HEK293 (cell line): ENCODE measurements around the gene DISC1.

Experiments
- BCL11B ChIP-seq: fragments of 450-650 bp; formaldehyde crosslinking; IDR thresholded peaks from 2 replicates; pipeline ENCODE4 v1.5.1; 2016; ENCODE audit warnings: low read depth, missing biosample characterization, missing genetic modification characterization
- ELK4 ChIP-seq: IDR thresholded peaks from 2 replicates; pipeline ENCODE4 v1.6.1; 2011; ENCODE audit warnings: mild to moderate bottlenecking, low read depth, low read length, borderline replicate concordance
- GLIS2 ChIP-seq: fragments of 450-650 bp; formaldehyde crosslinking; IDR thresholded peaks from 2 replicates; pipeline ENCODE4 v1.5.1; 2016; ENCODE audit warnings: missing biosample characterization, missing genetic modification characterization
- HOXC10 ChIP-seq: sonication (generic); formaldehyde crosslinking; IDR thresholded peaks from 2 replicates; pipeline ENCODE4 v1.8.1; 2023; ENCODE audit warnings: mild to moderate bottlenecking, missing genetic modification reagents
- TCF7L2 ChIP-seq: IDR thresholded peaks from 2 replicates; pipeline ENCODE4 v1.6.1; 2011; ENCODE audit warnings: low read depth, mild to moderate bottlenecking, inconsistent platforms, low read length, moderate library complexity, borderline replicate concordance
- YY2 ChIP-seq: fragments of 450-650 bp; formaldehyde crosslinking; IDR thresholded peaks from 2 replicates; pipeline ENCODE4 v1.5.1; 2016; ENCODE audit warnings: missing biosample characterization, missing genetic modification characterization
- ZBTB10 ChIP-seq: fragments of 450-650 bp; formaldehyde crosslinking; IDR thresholded peaks from 2 replicates; pipeline ENCODE4 v1.5.1; 2016; ENCODE audit warnings: missing biosample characterization, missing genetic modification characterization
- ZNF112 ChIP-seq: fragments of 450-650 bp; formaldehyde crosslinking; IDR thresholded peaks from 2 replicates; pipeline ENCODE4 v1.5.0; 2017; ENCODE audit warnings: missing biosample characterization, missing genetic modification characterization
- ZNF132 ChIP-seq: fragments of 450-650 bp; formaldehyde crosslinking; IDR thresholded peaks from 2 replicates; pipeline ENCODE4 v1.5.1; 2017; ENCODE audit warnings: missing biosample characterization, missing genetic modification characterization, borderline replicate concordance
- ZNF19 ChIP-seq: fragments of 450-650 bp; formaldehyde crosslinking; IDR thresholded peaks from 2 replicates; pipeline ENCODE4; 2016; ENCODE audit warnings: missing biosample characterization, missing genetic modification characterization, low read depth
- ZNF211 ChIP-seq: fragments of 450-650 bp; formaldehyde crosslinking; IDR thresholded peaks from 2 replicates; pipeline ENCODE4 v1.5.1; 2016; ENCODE audit warnings: low read depth, missing biosample characterization, missing genetic modification characterization
- ZNF214 ChIP-seq: fragments of 450-650 bp; formaldehyde crosslinking; IDR thresholded peaks from 2 replicates; pipeline ENCODE4 v1.5.1; 2017; ENCODE audit warnings: missing biosample characterization, mild to moderate bottlenecking, missing genetic modification characterization, borderline replicate concordance
- ZNF223 ChIP-seq: fragments of 450-650 bp; formaldehyde crosslinking; IDR thresholded peaks from 2 replicates; pipeline ENCODE4 v1.5.1; 2016; ENCODE audit warnings: missing biosample characterization, missing genetic modification characterization
- ZNF248 ChIP-seq: fragments of 450-650 bp; formaldehyde crosslinking; IDR thresholded peaks from 2 replicates; pipeline ENCODE4 v1.5.1; 2017; ENCODE audit warnings: missing biosample characterization, missing genetic modification characterization
- ZNF266 ChIP-seq: fragments of 450-650 bp; formaldehyde crosslinking; IDR thresholded peaks from 2 replicates; pipeline ENCODE4 v1.5.1; 2016; ENCODE audit warnings: missing biosample characterization, missing genetic modification characterization, low read depth
- ZNF366 ChIP-seq: fragments of 450-650 bp; formaldehyde crosslinking; conservative IDR thresholded peaks from 2 replicates; pipeline ENCODE4 v1.5.1; 2016; ENCODE audit warnings: missing biosample characterization, missing genetic modification characterization
- ZNF391 ChIP-seq: fragments of 450-650 bp; formaldehyde crosslinking; IDR thresholded peaks from 2 replicates; pipeline ENCODE4 v1.5.1; 2016; ENCODE audit warnings: low read depth, missing biosample characterization, missing genetic modification characterization, borderline replicate concordance
- ZNF416 ChIP-seq: fragments of 450-650 bp; formaldehyde crosslinking; IDR thresholded peaks from 2 replicates; pipeline ENCODE4 v1.5.1; 2016; ENCODE audit warnings: missing biosample characterization, missing genetic modification characterization
- ZNF558 ChIP-seq: fragments of 450-650 bp; formaldehyde crosslinking; IDR thresholded peaks from 2 replicates; pipeline ENCODE4 v1.5.1; 2016; ENCODE audit warnings: missing biosample characterization, missing genetic modification characterization
- TF ChIP-seq, protein P1 (sequence below): fragments of 450-650 bp; formaldehyde crosslinking; IDR thresholded peaks from 2 replicates; pipeline ENCODE4 v1.5.1; 2016; ENCODE audit warnings: missing biosample characterization, missing genetic modification characterization, borderline replicate concordance
- TF ChIP-seq, protein P2 (sequence below): fragments of 450-650 bp; formaldehyde crosslinking; IDR thresholded peaks from 2 replicates; pipeline ENCODE4 v1.5.1; 2017; ENCODE audit warnings: missing biosample characterization, missing genetic modification characterization
- TF ChIP-seq, protein P3 (sequence below): fragments of 450-650 bp; formaldehyde crosslinking; conservative IDR thresholded peaks from 2 replicates; pipeline ENCODE4 v1.5.1; 2016; ENCODE audit warnings: low read depth, missing biosample characterization, missing genetic modification characterization

Gene DISC1

GRCh38 chr1:231603598-231604275, 22.9 kb upstream of the DISC1 start (continued):
- TF ChIP-seq, protein P1, sequence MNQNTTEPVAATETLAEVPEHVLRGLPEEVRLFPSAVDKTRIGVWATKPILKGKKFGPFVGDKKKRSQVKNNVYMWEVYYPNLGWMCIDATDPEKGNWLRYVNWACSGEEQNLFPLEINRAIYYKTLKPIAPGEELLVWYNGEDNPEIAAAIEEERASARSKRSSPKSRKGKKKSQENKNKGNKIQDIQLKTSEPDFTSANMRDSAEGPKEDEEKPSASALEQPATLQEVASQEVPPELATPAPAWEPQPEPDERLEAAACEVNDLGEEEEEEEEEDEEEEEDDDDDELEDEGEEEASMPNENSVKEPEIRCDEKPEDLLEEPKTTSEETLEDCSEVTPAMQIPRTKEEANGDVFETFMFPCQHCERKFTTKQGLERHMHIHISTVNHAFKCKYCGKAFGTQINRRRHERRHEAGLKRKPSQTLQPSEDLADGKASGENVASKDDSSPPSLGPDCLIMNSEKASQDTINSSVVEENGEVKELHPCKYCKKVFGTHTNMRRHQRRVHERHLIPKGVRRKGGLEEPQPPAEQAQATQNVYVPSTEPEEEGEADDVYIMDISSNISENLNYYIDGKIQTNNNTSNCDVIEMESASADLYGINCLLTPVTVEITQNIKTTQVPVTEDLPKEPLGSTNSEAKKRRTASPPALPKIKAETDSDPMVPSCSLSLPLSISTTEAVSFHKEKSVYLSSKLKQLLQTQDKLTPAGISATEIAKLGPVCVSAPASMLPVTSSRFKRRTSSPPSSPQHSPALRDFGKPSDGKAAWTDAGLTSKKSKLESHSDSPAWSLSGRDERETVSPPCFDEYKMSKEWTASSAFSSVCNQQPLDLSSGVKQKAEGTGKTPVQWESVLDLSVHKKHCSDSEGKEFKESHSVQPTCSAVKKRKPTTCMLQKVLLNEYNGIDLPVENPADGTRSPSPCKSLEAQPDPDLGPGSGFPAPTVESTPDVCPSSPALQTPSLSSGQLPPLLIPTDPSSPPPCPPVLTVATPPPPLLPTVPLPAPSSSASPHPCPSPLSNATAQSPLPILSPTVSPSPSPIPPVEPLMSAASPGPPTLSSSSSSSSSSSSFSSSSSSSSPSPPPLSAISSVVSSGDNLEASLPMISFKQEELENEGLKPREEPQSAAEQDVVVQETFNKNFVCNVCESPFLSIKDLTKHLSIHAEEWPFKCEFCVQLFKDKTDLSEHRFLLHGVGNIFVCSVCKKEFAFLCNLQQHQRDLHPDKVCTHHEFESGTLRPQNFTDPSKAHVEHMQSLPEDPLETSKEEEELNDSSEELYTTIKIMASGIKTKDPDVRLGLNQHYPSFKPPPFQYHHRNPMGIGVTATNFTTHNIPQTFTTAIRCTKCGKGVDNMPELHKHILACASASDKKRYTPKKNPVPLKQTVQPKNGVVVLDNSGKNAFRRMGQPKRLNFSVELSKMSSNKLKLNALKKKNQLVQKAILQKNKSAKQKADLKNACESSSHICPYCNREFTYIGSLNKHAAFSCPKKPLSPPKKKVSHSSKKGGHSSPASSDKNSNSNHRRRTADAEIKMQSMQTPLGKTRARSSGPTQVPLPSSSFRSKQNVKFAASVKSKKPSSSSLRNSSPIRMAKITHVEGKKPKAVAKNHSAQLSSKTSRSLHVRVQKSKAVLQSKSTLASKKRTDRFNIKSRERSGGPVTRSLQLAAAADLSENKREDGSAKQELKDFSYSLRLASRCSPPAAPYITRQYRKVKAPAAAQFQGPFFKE (tag by site-specific recombination) = no peak
- TF ChIP-seq ZNF132 (tag by site-specific recombination) (no peak), ZNF366 (tag by site-specific recombination) (peak; percentile 84), ZNF416 (tag by site-specific recombination) (no peak), ELK4 (no peak), GLIS2 (tag by site-specific recombination) (no peak), TCF7L2 (no peak), ZNF558 (tag by site-specific recombination) (0 out of 2 replicates have a peak, but pooled peaks have one; percentile 29), ZNF266 (no peak), ZNF391 (tag by site-specific recombination) (no peak), ZBTB10 (tag by site-specific recombination) (no peak), BCL11B (tag by site-specific recombination) (no peak), ZNF19 (tag by site-specific recombination) (no peak), ZNF248 (tag by site-specific recombination) (no peak), ZNF112 (tag by site-specific recombination) (no peak), ZNF211 (tag by site-specific recombination) (no peak), ZNF214 (tag by site-specific recombination) (no peak), YY2 (tag by site-specific recombination) (no peak), HOXC10 (CRISPR knock-in tag) (no peak), ZNF223 (tag by site-specific recombination) (no peak)
- TF ChIP-seq, protein P2, sequence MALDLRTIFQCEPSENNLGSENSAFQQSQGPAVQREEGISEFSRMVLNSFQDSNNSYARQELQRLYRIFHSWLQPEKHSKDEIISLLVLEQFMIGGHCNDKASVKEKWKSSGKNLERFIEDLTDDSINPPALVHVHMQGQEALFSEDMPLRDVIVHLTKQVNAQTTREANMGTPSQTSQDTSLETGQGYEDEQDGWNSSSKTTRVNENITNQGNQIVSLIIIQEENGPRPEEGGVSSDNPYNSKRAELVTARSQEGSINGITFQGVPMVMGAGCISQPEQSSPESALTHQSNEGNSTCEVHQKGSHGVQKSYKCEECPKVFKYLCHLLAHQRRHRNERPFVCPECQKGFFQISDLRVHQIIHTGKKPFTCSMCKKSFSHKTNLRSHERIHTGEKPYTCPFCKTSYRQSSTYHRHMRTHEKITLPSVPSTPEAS = peak; percentile 80
- TF ChIP-seq, protein P3, sequence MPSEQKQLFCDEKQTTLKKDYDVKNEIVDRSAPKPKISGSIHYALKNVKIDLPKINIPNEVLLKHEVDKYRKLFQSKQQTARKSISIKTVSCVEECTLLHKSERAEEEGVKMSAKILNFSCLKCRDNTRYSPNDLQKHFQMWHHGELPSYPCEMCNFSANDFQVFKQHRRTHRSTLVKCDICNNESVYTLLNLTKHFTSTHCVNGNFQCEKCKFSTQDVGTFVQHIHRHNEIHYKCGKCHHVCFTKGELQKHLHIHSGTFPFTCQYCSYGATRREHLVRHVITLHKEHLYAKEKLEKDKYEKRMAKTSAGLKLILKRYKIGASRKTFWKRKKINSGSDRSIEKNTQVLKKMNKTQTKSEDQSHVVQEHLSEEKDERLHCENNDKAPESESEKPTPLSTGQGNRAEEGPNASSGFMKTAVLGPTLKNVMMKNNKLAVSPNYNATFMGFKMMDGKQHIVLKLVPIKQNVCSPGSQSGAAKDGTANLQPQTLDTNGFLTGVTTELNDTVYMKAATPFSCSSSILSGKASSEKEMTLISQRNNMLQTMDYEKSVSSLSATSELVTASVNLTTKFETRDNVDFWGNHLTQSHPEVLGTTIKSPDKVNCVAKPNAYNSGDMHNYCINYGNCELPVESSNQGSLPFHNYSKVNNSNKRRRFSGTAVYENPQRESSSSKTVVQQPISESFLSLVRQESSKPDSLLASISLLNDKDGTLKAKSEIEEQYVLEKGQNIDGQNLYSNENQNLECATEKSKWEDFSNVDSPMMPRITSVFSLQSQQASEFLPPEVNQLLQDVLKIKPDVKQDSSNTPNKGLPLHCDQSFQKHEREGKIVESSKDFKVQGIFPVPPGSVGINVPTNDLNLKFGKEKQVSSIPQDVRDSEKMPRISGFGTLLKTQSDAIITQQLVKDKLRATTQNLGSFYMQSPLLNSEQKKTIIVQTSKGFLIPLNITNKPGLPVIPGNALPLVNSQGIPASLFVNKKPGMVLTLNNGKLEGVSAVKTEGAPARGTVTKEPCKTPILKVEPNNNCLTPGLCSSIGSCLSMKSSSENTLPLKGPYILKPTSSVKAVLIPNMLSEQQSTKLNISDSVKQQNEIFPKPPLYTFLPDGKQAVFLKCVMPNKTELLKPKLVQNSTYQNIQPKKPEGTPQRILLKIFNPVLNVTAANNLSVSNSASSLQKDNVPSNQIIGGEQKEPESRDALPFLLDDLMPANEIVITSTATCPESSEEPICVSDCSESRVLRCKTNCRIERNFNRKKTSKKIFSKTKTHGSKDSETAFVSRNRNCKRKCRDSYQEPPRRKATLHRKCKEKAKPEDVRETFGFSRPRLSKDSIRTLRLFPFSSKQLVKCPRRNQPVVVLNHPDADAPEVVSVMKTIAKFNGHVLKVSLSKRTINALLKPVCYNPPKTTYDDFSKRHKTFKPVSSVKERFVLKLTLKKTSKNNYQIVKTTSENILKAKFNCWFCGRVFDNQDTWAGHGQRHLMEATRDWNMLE (tag by site-specific recombination) = no peak
